ENCODE measurements around the gene CPED1.
"Not testable (repeated sequence)": the region's sequence is repeated elsewhere in the genome, so short reads cannot be mapped to it uniquely, and the experiment has no call there.

CPED1 gene

DNA sequence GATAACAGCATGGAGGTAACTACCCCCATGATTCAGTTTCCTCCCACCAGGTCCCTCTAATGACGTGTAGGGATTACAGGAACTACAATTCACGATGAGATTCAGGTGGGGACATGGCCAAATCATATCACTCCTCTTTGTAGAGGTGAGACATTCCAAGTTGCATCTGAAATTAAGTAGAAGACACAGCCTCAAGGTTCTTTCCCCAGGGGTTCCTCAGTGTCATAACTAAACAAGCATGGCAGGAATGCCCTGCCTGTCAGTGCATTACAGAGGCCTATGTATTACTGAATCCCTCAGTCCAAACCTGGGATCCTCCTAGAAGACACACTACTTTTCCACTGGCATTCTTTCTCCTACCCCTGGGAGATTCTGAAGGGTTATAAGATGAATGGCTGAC is 297.7 kb downstream of the CPED1 start:
- DNase-seq (ENCODE audit: low spot score): no peak

DNA sequence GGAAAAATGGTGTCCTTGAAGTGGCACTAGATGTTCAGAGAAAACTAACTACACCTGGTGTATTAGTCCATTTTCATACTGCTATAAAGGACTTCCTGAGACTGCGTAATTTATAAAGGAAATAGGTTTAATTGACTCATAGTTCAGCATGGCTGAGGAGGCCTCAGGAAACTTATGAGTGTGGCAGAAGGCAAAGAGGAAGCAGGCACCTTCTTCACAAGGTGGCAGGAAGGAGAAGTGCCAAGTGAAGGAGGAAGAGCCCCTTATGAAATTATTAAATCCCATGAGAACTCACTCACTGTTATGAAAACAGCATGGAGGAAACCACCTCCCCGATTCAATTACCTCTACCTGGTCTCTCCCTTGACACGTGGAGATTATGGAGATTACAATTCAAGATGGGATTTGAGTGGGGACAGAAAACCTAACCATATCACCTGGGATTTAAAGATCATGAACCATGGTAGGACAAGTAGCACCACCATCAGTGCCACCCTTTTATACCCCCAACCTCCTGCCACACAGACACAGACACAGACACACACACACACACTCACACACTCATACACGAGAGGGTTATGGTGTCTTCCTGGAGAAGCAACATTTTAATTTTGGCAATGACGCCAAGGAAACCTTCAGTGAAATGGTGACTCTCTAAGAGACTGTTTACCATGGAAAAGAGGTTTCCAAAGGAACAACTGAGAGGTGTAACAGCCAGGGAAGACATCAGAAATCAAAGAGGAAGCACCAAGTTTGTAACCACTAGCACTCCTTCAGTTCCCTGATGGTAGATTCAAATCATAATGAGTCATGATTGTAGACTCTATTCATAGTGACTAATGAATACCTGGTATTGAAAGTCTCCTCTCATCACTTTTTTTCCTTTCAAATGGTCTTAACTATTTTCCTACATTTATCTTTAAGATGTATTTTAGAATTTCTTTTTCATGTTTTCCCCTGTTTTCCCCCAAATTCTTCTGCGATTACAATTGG is 298.5 kb downstream of the CPED1 start:
- peak; percentile 54 for DNase-seq (ENCODE audit: low spot score)

DNA sequence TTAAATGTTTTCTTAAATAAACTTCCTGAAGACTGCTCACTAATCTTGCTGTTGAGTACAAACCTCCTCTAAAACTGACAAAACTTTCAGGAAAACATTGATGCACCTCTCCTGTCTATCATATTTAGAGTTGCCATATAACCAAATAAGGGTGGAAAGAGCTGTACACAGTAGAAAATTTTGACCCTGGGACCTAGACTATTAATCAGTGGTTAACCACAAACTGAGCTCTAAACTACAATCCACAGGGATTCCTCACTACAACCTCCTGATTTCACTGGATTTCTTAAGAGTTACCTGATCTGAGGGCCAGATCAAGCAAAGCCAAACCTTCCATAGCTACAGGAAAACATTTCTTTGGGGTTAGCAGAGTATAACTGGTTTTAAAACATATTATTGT is 300.4 kb downstream of the CPED1 start:
- peak; percentile 8 for DNase-seq (ENCODE audit: low spot score)

DNA sequence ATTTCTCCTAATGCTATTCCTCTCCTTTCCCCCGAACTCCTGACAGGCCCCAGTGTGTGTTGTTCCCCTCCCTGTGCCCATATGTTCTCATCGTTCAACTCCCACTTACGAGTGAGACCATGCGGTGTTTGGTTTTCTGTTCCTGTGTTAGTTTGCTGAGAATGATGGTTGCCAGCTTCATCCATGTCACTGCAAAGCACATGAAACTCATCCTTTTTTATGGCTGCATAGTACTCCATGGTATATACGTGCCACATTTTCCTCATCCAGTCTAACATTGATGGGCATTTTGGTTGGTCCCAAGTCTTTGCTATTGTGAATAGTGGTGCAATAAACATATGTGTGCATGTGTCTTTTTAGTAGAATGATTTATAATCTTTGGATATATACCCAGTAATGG is 301.4 kb downstream of the CPED1 start:
- not testable (repeated sequence) for DNase-seq (ENCODE audit: low spot score)

DNA sequence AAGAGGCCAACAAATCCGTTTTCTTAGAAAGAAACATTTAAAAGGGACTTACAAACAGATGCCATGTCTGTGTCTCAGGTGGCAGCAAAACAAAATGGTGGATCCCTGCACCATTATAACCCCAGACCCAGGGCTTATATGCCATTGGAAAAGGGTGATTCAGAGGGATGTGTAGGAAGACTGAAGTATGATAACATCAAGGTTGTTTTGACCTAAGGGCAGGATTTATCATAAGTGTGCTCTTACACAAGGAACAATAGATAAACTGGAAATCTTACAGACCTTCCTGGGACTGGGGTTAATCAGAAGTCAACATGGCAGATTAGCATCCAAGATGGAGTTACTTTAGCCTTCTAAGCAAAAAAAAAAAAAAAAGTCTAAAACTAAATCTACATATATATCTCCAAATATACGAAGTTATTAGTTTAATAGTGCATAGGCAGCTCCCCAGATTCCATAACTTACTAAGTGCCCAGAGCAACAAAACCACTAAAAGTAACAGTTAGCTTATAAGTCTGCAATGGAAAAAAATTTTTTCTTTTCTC is 306.0 kb downstream of the CPED1 start:
- DNase-seq (ENCODE audit: low spot score): no peak

DNA sequence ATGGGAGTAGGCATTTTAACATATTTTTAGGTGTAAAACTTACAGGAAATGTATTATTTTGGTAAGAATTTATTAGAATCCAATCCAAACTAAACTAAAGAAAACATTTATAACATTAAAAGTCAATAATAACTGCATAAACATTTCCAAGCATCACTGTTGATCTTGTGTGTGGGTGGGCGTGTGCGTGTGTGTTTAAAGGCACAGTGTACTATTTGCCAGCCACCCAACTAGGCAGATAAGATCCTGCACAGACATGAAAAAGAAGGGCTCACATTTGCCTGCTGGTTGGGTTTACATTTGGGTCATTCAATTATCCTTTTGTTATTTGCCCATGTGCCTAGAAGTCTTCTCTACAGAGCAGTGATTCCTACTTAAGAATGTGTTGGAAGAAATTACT is 309.3 kb downstream of the CPED1 start:
- DNase-seq (ENCODE audit: low spot score): no peak

DNA sequence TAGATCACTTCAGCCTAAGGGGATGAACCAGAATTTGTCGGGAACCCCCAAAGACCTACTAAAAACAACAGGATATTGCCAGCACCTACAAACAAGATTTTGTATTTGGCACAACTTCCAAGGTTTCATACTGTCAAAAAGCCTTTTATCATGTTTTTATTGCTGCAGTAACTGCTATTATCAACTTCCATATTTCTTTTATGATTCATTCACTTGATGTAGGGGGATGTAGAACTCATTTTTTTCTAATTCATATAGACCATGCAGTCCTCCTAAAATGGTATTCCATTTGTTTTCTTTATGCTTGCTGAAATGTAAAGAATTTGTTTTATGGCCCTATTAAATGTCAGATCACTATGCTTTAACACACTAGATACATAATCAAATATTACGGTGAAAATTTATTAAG is 310.3 kb downstream of the CPED1 start:
- no peak for DNase-seq (ENCODE audit: low spot score)

DNA sequence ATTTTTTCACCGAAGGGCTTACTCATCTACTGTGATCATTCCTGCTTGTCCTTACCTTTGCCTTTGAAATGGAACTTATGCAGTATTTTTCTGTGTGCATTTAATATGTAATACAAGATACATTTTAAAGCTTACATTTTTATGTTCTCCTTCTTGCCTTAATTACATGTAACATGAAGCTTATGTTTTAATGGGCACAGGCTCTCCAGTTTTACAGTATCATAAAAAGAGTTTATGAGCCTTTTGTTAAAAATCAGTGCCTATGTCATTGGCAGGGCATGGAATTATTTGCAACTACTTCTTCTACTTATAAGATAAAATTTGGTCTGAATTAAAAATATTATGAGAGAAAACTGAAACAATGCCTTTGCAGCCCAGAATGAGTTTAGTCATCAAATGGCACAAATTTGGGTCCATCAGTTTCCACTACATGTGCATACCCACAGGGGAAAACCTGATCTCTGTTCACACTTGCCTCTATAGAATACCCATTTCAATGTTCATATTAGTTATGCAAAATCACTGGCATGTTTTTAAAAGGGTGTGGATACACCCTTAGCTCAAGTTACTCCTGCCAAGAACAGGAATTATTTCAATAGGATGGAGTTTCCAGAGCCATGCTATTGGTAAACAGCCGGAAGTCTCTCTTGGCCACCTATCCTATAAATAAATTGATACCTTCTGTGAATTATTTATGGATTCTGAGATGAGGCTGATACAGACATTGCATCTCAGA is 312.3 kb downstream of the CPED1 start:
- DNase-seq (ENCODE audit: low spot score): no peak

DNA sequence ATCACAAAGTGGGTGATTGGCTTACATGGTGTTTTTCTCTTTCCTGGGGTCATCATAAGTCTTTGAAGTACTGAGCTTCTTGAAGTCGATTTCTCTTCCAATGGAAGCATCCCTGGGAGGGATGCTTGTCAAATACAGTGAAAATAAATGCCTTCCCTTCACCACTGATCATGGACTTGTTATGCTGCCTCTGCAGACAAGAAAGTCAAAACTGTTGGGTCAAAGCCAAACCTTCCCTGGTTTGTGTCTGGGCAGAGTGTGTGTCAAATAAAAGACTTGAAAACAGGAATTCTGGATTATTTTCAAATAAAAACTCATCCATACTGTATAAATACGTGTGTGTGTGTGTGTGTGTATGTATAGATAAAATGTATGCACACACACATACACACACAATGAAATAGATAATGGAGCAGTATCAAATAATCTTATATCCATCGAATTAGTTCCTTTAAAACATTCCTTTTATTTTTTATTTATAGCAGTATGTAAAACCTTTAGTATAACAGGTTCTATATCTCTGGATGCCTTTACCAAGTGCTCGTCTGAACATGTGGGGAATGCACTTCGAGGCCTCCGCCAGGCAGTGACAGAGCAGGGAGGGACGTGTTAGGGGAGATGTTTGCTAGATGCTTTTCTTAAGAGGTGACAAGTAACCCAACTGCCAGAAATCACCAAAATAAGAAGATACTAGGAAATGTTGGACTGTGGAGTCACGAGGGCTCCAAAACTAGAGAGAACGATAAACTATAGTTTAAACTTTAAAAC is 313.1 kb downstream of the CPED1 start:
- DNase-seq (ENCODE audit: low spot score): no peak

DNA sequence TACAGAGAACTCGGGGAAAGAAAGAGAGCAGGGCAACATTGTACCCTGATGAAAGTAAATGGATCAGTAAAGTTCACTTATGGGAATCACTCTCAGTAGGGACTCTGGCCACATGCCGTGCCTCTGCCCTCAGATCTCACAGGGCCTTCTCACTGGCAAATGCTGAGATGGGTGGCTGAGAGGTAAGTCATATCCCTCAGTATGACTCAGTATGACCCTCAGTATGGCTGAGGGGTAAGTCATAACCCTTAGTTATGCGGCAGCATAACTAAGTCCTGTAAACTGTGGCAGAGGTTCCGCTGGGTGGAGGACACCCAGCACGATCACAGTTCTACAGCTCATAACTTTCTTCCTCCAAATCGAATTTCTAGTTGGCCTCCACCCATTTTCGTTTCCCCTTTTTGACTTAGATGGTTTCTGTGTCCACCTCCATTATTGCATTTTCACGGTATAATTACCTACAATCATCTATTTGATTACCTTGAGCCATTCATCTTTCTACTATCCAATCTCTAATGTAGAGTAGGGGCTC is 313.8 kb downstream of the CPED1 start:
- DNase-seq (ENCODE audit: low spot score): peak; percentile 92

DNA sequence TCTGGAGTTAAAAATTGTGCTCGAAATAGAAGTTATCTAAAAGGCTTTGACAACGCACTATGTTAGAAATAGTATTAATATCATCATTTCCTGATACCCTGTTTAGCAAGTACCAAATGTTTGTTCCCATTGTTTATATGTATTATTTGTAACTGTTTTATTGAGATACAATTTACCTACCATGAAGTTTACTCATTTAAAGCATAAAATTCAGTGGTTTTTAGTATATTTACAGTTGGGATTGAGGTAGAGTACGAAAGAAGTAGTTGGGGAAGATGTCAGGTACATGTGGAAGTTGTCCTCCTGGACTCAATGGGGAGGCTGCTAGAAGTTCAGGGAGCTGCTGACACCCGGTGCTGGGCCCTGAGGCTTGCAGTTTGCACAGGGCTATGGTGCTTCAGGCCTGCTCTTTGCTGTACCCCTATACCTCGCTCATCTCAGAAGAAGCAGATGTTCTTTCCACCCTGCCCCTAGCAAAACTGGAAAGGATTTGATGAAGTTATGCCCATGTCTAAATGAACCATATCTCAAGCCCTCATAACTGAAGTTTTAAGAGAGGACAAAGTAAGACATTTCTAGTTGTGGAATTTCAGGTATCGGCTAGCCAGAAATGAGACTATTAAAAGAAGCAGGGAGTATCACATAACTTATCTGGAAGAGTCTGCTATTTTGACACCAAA is 315.1 kb downstream of the CPED1 start:
- no peak for DNase-seq (ENCODE audit: low spot score)

DNA sequence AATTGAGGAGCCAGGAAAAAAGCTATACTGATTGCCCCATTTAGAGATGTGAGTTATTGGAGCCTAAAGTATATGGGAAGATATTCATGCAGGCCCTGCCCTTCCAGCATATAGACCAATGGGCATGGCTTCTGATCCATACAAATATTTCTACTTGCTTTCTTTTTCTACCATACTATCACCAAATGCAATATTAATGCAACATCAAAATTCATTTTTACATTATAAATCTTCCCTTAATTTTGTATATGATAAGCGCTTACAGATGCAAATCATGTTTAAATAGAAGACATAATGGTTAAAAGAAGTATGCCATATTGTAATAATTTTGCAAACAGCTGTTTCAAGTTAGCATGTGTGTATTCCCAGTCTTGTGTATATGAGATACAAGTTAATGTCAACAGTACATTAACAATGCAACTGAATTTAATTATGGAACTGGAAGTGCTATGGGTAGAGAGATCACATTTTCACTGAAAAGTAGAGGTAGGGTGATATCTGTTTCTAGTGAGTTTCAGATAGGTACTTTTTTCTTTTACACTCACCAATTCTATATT is 315.7 kb downstream of the CPED1 start:
- DNase-seq (ENCODE audit: low spot score): no peak

DNA sequence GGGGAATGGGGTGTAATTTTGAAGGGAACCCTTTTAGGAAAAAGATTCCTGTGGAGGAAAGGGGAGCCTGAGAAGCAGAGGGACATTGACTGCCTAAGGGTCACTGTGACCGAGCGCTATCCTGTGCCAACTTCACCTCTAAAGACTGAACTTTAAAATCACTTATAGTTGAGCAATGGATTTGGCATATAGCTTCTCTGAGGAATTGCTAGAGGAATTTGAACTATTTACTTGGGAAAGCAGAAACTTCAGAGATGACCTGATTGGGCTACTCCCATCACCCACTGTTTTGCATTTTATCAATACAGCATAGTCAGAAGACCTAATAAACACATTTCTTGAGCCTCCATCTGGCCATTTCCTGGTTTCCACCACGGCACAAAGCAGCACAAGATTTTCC is 316.6 kb downstream of the CPED1 start:
- DNase-seq (ENCODE audit: low spot score): no peak

DNA sequence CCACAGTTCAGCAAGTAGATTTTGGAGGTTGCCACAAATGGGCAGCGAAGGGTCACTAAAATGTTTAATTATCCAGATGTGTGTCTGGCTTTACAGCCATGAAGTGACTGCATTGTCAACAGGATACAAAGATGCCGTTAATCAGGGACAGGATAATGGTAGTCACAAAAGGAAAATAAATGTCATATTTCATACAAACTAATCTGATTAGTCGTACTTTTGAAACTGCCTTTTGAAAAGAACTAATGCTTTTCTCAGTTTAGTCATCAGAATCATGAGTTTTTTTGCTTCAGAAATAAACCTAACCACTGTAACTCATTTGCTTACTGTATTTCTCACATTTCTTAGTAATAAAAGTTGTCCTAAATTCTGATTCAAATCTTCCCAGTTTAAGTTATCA is 318.1 kb downstream of the CPED1 start:
- DNase-seq (ENCODE audit: low spot score): no peak

DNA sequence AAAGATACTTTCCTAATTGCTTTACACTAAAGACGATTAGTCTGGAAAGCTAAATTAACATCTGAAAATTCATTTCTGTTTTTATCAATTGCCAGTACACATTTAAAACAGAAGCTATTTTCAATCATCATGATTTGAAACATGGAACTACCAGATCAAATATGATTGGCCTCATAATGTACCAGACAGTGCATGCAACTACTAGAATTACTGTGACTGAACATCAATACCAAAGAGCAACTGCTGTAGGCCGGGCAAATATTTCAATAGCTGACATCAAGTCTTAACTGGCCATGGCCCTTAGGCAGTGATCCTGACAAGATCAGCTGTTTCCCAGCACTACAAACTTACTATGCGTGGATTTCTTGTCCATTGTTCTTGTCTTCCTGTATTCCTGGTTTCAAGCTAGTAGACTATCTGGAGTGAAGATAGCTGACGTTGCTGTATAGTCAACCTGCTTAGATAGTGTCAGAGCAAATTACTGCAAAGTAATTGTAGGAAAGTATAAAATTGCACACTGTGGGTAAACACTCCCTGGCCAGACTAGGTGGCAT is 318.6 kb downstream of the CPED1 start:
- no peak for DNase-seq (ENCODE audit: low spot score)

DNA sequence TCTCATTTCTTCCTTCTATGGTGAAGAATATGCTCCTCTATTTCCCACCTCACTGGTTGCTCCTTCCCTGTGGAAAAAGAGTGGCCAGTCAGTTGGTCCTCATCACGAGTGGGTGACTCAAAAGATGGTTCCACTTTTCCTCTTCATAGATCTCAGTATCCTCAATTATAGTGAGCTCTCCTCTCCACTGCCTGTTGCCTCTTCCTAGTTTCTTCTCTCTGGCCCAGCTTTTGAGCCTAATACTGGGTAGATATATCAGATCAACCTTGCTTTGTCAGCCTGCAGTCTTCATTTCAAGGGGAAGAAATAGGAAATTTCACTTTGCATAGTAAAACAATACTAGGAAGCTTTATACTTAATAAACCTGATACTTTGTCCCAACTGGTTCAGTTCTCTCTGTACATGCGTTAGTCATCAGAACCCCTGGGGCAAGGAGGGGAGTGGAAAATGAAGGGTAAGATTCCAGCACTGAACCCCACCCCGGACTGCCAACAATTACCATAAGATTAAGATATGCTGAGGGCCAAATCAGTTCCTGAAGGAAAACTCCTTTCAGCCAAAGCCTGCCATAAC is 324.8 kb downstream of the CPED1 start:
- DNase-seq (ENCODE audit: low spot score): no peak

DNA sequence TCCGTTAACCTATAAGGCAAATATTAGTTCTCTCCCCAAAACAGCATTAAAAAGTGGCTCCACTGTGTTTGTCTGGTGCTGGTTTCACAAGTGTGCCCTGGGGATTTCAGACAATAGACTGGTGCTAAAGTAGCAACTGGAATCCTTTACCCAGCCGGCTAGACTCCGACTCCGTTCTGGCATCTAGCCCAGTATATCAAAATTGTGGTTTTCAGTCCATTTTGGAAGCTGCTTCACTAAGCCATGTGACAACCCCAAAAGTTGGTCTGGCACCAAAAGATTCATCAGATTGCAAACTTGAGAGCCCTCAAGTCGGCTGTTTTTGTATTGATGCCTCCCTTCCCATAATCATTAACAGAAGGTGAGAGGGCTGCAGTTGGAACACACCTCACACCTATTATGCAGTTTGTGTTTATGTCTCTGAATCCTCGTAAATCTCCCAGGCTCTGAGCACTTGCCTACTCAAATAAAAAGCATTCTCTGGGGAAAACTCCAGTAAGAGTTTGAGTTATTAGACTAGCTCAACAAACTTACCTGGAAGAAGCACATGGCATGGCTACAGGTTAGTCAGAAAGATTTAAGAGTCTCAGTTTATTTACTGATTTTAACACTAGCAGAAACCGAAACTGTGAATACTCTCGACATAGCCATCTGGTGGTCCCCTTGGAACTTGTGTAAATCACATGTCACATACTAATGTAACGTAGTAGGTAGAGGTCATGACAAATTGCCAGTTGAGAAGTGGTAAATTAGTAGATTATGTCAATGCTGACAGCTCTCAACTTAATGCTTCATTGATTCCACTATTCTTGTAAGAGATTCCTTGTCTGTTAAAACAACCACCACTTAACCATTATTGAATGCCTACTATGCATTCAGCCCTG is 325.5 kb downstream of the CPED1 start:
- no peak for DNase-seq (ENCODE audit: low spot score)

DNA sequence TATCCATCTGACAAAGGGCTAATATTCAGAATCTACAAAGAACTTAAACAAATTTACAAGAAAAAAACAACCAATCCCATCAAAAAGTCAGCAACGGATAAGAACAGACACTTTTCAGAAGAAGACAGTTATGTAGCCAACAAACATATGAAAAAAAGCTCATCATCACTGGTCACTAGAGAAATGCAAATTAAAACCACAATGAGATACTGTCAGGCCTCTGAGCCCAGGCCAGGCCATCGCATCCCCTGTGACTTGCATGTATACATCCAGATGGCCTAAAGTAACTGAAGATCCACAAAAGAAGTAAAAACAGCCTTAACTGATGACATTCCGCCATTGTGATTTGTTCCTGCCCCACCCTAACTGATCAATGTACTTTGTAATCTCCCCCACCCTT is 326.7 kb downstream of the CPED1 start:
- DNase-seq (ENCODE audit: low spot score): not testable (repeated sequence)

DNA sequence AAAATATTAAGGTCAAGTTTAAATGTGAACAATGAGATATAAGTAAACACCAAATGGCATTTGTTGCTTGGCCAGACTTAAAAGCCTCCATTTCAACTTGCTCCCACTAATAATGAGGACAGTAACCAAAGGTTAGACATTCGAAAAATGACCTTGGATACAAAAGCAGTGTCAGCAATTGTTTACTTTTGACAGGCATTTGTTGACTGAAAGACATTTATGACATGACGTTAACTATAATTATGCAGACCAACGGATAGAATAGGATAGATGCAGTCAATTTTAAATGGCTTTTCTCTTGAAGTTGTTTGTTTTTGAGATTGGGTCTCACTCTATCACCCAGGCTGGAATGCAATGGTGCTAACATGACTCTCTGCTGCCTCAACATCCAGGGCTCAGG is 333.9 kb downstream of the CPED1 start:
- DNase-seq (ENCODE audit: low spot score): no peak

Measured in RKO (cell line).